Measurements from ENCODE around the gene ANKRD1. TPM values are rescaled to one million over a fixed set of nuclear protein-coding genes. Genes with fewer than 3 reads are reported as not detected.
"Not testable (repeated sequence)": the region's sequence is repeated elsewhere in the genome, so short reads cannot be mapped to it uniquely, and the experiment has no call there.

The ANKRD1 gene
- polyA plus RNA-seq (ENCODE audit: insufficient read length in 10 of 10), result 100 to 1,000 TPM in 3 of 10 donors, 10 to 100 TPM in 7; 14.5 to 445 (median 60.5) TPM
- long read RNA-seq, donor 1, transcript ANKRD1-201 (9 exons, 1,979 nt), result major isoform, 30 of 180 reads
- long read RNA-seq, donor 1, partial matches to known transcripts, result 150 of 180 reads
- long read RNA-seq, donor 1, other reads (novel, unspliced or antisense), result 0 of 180 reads
- long read RNA-seq, donor 2, transcript ANKRD1-201 (9 exons, 1,979 nt), result major isoform, 8 of 48 reads
- long read RNA-seq, donor 2, partial matches to known transcripts, result 40 of 48 reads
- long read RNA-seq, donor 2, other reads (novel, unspliced or antisense), result 0 of 48 reads
- long read RNA-seq, donor 3, result 0 reads
- long read RNA-seq, donor 4, transcript ANKRD1-201 (9 exons, 1,979 nt), result major isoform, 7 of 22 reads
- long read RNA-seq, donor 4, partial matches to known transcripts, result 15 of 22 reads
- long read RNA-seq, donor 4, other reads (novel, unspliced or antisense), result 0 of 22 reads
- long read RNA-seq, donor 5, partial matches to known transcripts, result 11 of 15 reads
- long read RNA-seq, donor 5, other reads (novel, unspliced or antisense), result 0 of 15 reads
- long read RNA-seq, donor 6, partial matches to known transcripts, result 15 of 18 reads
- long read RNA-seq, donor 6, other reads (novel, unspliced or antisense), result 0 of 18 reads
- long read RNA-seq, donor 7, transcript ANKRD1-201 (9 exons, 1,979 nt), result major isoform, 5 of 5 reads
- long read RNA-seq, donor 7, partial matches to known transcripts, result 0 of 5 reads
- long read RNA-seq, donor 7, other reads (novel, unspliced or antisense), result 0 of 5 reads
- long read RNA-seq, donor 8, partial matches to known transcripts, result 0 of 1 reads
- long read RNA-seq, donor 8, other reads (novel, unspliced or antisense), result 0 of 1 reads
- long read RNA-seq, donor 9, partial matches to known transcripts, result 0 of 2 reads
- long read RNA-seq, donor 9, other reads (novel, unspliced or antisense), result 0 of 2 reads

- peak in 2 of 3 donors; percentile 58 to 90 for DNase-seq
Observed at GRCh38 chr10:90920986-90921666, at the start of gene ANKRD1. Gene ANKRD1 (minus strand): TSS chr10:90921087. CDS start chr10:90921027, 60 bp downstream.

GRCh38 chr10:90969947-90970673, 49.2 kb upstream of the ANKRD1 start:
- DNase-seq, result no peak

GRCh38 chr10:90969121-90969534, 48.2 kb upstream of the ANKRD1 start:
- DNase-seq, result no peak

GRCh38 chr10:90968328-90969081, 47.6 kb upstream of the ANKRD1 start:
- DNase-seq, result peak in 1 of 3 donors; percentile 59

GRCh38 chr10:90967865-90968264, 47.0 kb upstream of the ANKRD1 start:
- DNase-seq, result no peak

GRCh38 chr10:90966146-90966545, 45.3 kb upstream of the ANKRD1 start:
- no peak for DNase-seq

- peak in 1 of 3 donors; percentile 31 for DNase-seq
Observed at GRCh38 chr10:90965720-90966119, 44.8 kb upstream of the ANKRD1 start.

GRCh38 chr10:90964781-90965465, 44.0 kb upstream of the ANKRD1 start:
- peak in 2 of 3 donors; percentile 76 for DNase-seq

GRCh38 chr10:90963331-90963730, 42.4 kb upstream of the ANKRD1 start:
- no peak for DNase-seq

GRCh38 chr10:90960355-90960814, 39.5 kb upstream of the ANKRD1 start:
- peak in 1 of 3 donors; percentile 94 for DNase-seq

GRCh38 chr10:90959826-90960225, 38.9 kb upstream of the ANKRD1 start:
- no peak for DNase-seq

- DNase-seq, result no peak
Observed at GRCh38 chr10:90958781-90959180, 37.9 kb upstream of the ANKRD1 start.

- DNase-seq, result no peak
Observed at GRCh38 chr10:90947030-90947960, 26.4 kb upstream of the ANKRD1 start.

- DNase-seq, result no peak
Observed at GRCh38 chr10:90945491-90946070, 24.7 kb upstream of the ANKRD1 start.

GRCh38 chr10:90944749-90945148, 23.9 kb upstream of the ANKRD1 start:
- no peak for DNase-seq

- DNase-seq, result not testable (repeated sequence)
Observed at GRCh38 chr10:90942980-90943379, 22.1 kb upstream of the ANKRD1 start.

GRCh38 chr10:90939648-90940047, 18.8 kb upstream of the ANKRD1 start:
- no peak for DNase-seq

- no peak for DNase-seq
Observed at GRCh38 chr10:90939116-90939515, 18.2 kb upstream of the ANKRD1 start.
